Neural progenitor cell (in vitro differentiated cells): Measurements from ENCODE around the gene MAD2L2. TPM values are rescaled to one million over a fixed set of nuclear protein-coding genes. Genes with fewer than 3 reads are reported as not detected.
"Not testable (repeated sequence)": the region's sequence is repeated elsewhere in the genome, so short reads cannot be mapped to it uniquely, and the experiment has no call there.

Source experiments
- DNase-seq: peaks from one replicate; pipeline ENCODE4 v3.0.0-alpha.2; 2016; ENCODE audit warnings: low spot score
- H2AFZ ChIP-seq: fragments of 200-600 bp; sonication (generic); replicated peaks from 2 replicates; pipeline ENCODE4 v1.6.1; 2016; ENCODE audit warnings: antibody characterized with exemption
- H3F3A ChIP-seq: fragments of 200-600 bp; sonication (generic); 2 replicates; pipeline ENCODE4 v1.6.1; 2016; ENCODE audit warnings: antibody characterized with exemption, low read depth
- H3K27ac ChIP-seq: fragments of 200-600 bp; sonication (generic); 2 replicates; pipeline ENCODE4 v1.5.1; 2016; ENCODE audit warnings: mild to moderate bottlenecking
- H3K27me3 ChIP-seq: fragments of 200-600 bp; sonication (generic); 2 replicates; pipeline ENCODE4 v1.6.1; 2016; ENCODE audit warnings: mild to moderate bottlenecking, moderate library complexity
- H3K36me3 ChIP-seq: fragments of 200-600 bp; sonication (generic); 2 replicates; pipeline ENCODE4 v1.5.1; 2016
- H3K4me1 ChIP-seq: fragments of 200-600 bp; sonication (generic); 2 replicates; pipeline ENCODE4 v1.6.1; 2016; ENCODE audit warnings: mixed run types
- H3K4me2 ChIP-seq: fragments of 200-600 bp; sonication (generic); 2 replicates; pipeline ENCODE4 v1.6.1; 2016
- H3K4me3 ChIP-seq: fragments of 200-600 bp; sonication (generic); 2 replicates; pipeline ENCODE4 v1.5.1; 2016
- H3K79me2 ChIP-seq: fragments of 200-600 bp; sonication (generic); 2 replicates; pipeline ENCODE4 v1.6.1; 2016; ENCODE audit warnings: low read depth
- H3K9ac ChIP-seq: fragments of 200-600 bp; sonication (generic); 2 replicates; pipeline ENCODE4 v1.6.1; 2016
- H3K9me3 ChIP-seq: fragments of 200-600 bp; sonication (generic); 2 replicates; pipeline ENCODE4 v1.5.1; 2016; ENCODE audit warnings: low read depth
- H4K20me1 ChIP-seq: fragments of 200-600 bp; sonication (generic); 2 replicates; pipeline ENCODE4 v1.6.1; 2016; ENCODE audit warnings: low read depth
- H3K27ac Mint-ChIP-seq: 3 replicates; pipeline ENCODE4 v1.8.0; 2021; ENCODE audit warnings: mixed read lengths
- H3K27me3 Mint-ChIP-seq: 2 replicates; pipeline ENCODE4 v1.8.0; 2022; ENCODE audit warnings: low read depth, mild to moderate bottlenecking, inconsistent platforms, moderate library complexity, mixed read lengths; ENCODE audit not compliant: insufficient read depth
- H3K36me3 Mint-ChIP-seq: 3 replicates; pipeline ENCODE4 v1.8.0; 2021; ENCODE audit warnings: mixed read lengths
- H3K4me1 Mint-ChIP-seq: 3 replicates; pipeline ENCODE4 v1.8.0; 2021; ENCODE audit warnings: mixed read lengths
- H3K4me3 Mint-ChIP-seq: 3 replicates; pipeline ENCODE4 v1.8.0; 2021; ENCODE audit warnings: mild to moderate bottlenecking, moderate library complexity, mixed read lengths
- H3K9me3 Mint-ChIP-seq: 3 replicates; pipeline ENCODE4 v1.8.0; 2020; ENCODE audit warnings: mixed read lengths
- EZH2 ChIP-seq: fragments of 200-600 bp; sonication (generic); IDR thresholded peaks from 2 replicates; pipeline ENCODE4 v1.6.1; 2017; ENCODE audit warnings: antibody characterized with exemption, mild to moderate bottlenecking, moderate library complexity
- EZH2phosphoT487 ChIP-seq: fragments of 200-600 bp; sonication (generic); IDR thresholded peaks from 2 replicates; pipeline ENCODE4 v1.6.1; 2017; ENCODE audit warnings: antibody characterized with exemption
- total RNA-seq: library from RNA; depleted of rRNA; stranded (reverse); fragments of >200 nt; gene quantifications from 2 replicates; pipeline ENCODE4 v1.2.3, GENCODE V29; 2015; ENCODE audit warnings: low replicate concordance
- TF ChIP-seq, protein P1 (sequence below): fragments of 200-600 bp; sonication (generic); IDR thresholded peaks from 2 replicates; pipeline ENCODE4 v1.5.1; 2017; ENCODE audit warnings: antibody characterized with exemption, mild to moderate bottlenecking

MAD2L2 gene
- total RNA-seq, 1 donor from 2014 or later: 108 TPM

DNA sequence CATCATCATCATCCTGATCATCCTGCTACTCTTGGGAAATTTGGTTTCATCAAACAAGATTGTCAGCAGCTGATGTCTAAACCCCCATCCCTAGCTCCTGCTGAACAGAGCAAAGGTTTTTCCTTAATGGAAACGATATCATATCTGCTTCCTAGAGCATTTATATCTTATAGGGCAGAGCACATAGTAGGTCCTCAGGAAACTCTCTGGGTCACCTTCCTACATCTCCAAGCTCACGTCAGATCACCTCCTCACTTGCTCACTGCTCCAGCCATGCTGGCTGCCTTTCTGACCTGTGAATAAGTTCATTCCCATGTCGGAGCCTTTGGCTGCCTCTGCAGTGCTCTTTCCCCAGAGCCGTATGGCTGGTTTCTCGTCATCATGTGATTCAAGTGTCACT is 37.2 kb downstream of the MAD2L2 start:
- no peak for TF ChIP-seq EZH2
- no peak for TF ChIP-seq EZH2phosphoT487
- TF ChIP-seq, protein P1, sequence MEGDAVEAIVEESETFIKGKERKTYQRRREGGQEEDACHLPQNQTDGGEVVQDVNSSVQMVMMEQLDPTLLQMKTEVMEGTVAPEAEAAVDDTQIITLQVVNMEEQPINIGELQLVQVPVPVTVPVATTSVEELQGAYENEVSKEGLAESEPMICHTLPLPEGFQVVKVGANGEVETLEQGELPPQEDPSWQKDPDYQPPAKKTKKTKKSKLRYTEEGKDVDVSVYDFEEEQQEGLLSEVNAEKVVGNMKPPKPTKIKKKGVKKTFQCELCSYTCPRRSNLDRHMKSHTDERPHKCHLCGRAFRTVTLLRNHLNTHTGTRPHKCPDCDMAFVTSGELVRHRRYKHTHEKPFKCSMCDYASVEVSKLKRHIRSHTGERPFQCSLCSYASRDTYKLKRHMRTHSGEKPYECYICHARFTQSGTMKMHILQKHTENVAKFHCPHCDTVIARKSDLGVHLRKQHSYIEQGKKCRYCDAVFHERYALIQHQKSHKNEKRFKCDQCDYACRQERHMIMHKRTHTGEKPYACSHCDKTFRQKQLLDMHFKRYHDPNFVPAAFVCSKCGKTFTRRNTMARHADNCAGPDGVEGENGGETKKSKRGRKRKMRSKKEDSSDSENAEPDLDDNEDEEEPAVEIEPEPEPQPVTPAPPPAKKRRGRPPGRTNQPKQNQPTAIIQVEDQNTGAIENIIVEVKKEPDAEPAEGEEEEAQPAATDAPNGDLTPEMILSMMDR: no peak
- peaks cover 11% of the 10 kb centered on the region for H4K20me1 ChIP-seq
- Mint-ChIP-seq H3K9me3 (no peaks in the 10 kb centered on the region), H3K4me1 (no peaks in the 10 kb centered on the region), H3K36me3 (no peaks in the 10 kb centered on the region), H3K4me3 (no peak overlapping the region), H3K27me3 (peaks cover 24% of the 10 kb centered on the region), H3K27ac (no peak overlapping the region)
- peaks cover 7% of the 10 kb centered on the region for H3K4me1 ChIP-seq
- H3K4me2 ChIP-seq: no peak overlapping the region
- no peak overlapping the region for H3K27ac ChIP-seq
- no peak for DNase-seq
- no peaks in the 10 kb centered on the region for H3K36me3 ChIP-seq
- H3K27me3 ChIP-seq: peaks cover 13% of the 10 kb centered on the region
- no peak overlapping the region for H3K9ac ChIP-seq
- no peaks in the 10 kb centered on the region for H3K9me3 ChIP-seq
- H3K4me3 ChIP-seq: no peak overlapping the region
- no peaks in the 10 kb centered on the region for H3K79me2 ChIP-seq
- H3F3A ChIP-seq: peaks cover 13% of the 10 kb centered on the region
- no peak overlapping the region for H2AFZ ChIP-seq

DNA sequence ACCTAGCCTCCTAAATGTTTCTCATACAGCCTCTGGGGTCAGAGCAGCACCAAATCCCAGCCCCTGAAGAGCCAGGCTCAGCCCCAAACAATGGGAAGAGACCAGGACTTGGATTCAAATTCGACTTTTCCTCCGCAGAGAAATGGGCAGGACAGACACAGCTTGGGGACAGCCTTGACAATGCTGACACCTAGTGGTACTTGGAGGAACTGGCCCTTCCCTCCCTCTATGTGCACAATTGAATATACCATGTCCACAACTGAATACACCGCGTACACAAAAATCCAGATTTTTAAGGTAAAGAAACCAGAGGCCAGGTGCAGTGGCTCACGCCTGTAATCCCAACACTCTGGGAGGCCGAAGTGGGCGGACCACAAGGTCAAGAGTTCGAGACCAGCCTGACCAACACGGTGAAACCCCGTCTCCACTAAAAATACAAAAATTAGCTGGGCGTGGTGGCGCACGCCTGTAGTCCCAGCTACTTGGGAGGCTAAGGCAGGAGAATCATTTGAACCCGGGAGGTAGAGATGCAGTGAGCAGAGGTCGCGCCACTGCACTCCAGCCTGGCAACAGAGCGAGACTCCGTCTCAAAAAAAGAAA is 38.4 kb downstream of the MAD2L2 start:
- not testable (repeated sequence) for H3K4me3 ChIP-seq, H3K4me1 Mint-ChIP-seq, H3K4me1 ChIP-seq, H3K4me3 Mint-ChIP-seq, H3K36me3 ChIP-seq, H3K27me3 ChIP-seq, H3K27ac Mint-ChIP-seq, H3K9me3 ChIP-seq, H3K9me3 Mint-ChIP-seq, H3K79me2 ChIP-seq, H3F3A ChIP-seq, H4K20me1 ChIP-seq, H3K27ac ChIP-seq, H3K4me2 ChIP-seq, H3K36me3 Mint-ChIP-seq, H3K9ac ChIP-seq, H2AFZ ChIP-seq
- peak; percentile 82 for DNase-seq
- TF ChIP-seq, protein P1: peak; percentile 98
- peaks cover 18% of the 10 kb centered on the region for H3K27me3 Mint-ChIP-seq

DNA sequence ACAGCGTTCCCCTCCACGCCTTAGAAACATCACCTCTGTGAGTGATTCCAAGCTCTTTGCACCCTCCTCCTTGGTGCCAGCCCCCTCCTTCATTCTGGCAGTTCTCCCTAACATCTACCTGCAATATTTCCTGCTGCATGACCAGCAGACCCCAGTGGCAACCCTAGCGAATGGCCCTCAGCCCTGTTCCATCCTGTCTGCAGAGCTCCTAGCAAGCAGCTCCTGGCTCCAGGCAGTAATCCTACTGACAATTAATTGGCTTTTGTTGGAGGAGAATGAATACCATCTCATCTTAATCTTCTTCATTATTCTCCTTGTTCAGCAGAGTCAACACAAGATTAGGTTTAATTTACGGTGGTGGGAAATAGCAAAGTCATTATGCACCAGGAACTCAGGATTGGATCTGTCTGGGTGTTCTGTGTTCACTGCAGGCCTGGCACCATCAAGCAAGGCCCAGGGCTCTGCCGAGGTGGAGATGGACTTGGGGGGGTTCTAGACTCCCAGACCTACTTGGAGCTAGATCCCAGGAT is 39.1 kb downstream of the MAD2L2 start:
- DNase-seq: peak; percentile 66
- Histone ChIP-seq H3K4me3 (no peak overlapping the region), H3K79me2 (no peaks in the 10 kb centered on the region), H3K4me2 (no peak overlapping the region), H2AFZ (no peak overlapping the region), H3K9ac (no peak overlapping the region), H4K20me1 (peaks cover 3% of the 10 kb centered on the region), H3K9me3 (no peaks in the 10 kb centered on the region), H3K4me1 (no peaks in the 10 kb centered on the region), H3F3A (peaks cover 4% of the 10 kb centered on the region), H3K36me3 (no peaks in the 10 kb centered on the region), H3K27me3 (no peaks in the 10 kb centered on the region), H3K27ac (no peak overlapping the region)
- Mint-ChIP-seq H3K4me1 (no peaks in the 10 kb centered on the region), H3K27me3 (peaks cover 16% of the 10 kb centered on the region), H3K4me3 (no peak overlapping the region), H3K9me3 (no peaks in the 10 kb centered on the region), H3K36me3 (no peaks in the 10 kb centered on the region), H3K27ac (no peak overlapping the region)
- no peak for TF ChIP-seq EZH2phosphoT487
- TF ChIP-seq, protein P1: no peak
- TF ChIP-seq EZH2: no peak
